IMR-90 (cell line): ENCODE data around the gene CSAD. TPM values are rescaled to one million over a fixed set of nuclear protein-coding genes. Genes with fewer than 3 reads are reported as not detected.

Experiments
- ATAC-seq: fragments of 200-7000 bp; cut with Tn5 transposase; 2 replicates; pipeline ENCODE4 v1.9.1; 2020; ENCODE audit warnings: low read depth, mild to moderate bottlenecking, moderate library complexity
- BruUV-seq: library from RNA; stranded (reverse); fragments of 400-500 nt; replicated peaks from 2 replicates; lab custom pipeline; 2021; lab: Mats Ljungman, UMichigan
- CTCF ChIA-PET: fragments of 300-600 bp; formaldehyde crosslinking; extraction: SDS; loops from one replicate; lab custom pipeline; 2021; ENCODE audit warnings: antibody characterized with exemption; lab: Yijun Ruan, JAX
- POLR2A ChIA-PET: fragments of 300-600 bp; sonication (Branson Sonifier 250); formaldehyde crosslinking; loops from one replicate; lab custom pipeline; 2022; ENCODE audit warnings: antibody characterized with exemption; ENCODE audit not compliant: unreplicated experiment; lab: Charles Lee
- DNase-seq: peaks from one replicate; pipeline ENCODE4 v3.0.0; 2013
- H2AFZ ChIP-seq: replicated peaks from 2 replicates; pipeline ENCODE3; 2013; ENCODE audit warnings: low read length, mild to moderate bottlenecking; ENCODE audit not compliant: poor library complexity
- H2AK5ac ChIP-seq: 2 replicates; pipeline ENCODE4 v1.6.1; 2013; ENCODE audit warnings: low read depth, low read length, inconsistent platforms
- H2AK9ac ChIP-seq: replicated peaks from 2 replicates; pipeline ENCODE3; 2013; ENCODE audit warnings: mild to moderate bottlenecking, low read depth, low read length, moderate library complexity; ENCODE audit not compliant: poor library complexity
- H2BK120ac ChIP-seq: 2 replicates; pipeline ENCODE4 v1.6.1; 2013; ENCODE audit warnings: low read depth, low read length, inconsistent platforms
- H2BK15ac ChIP-seq: 3 replicates; pipeline ENCODE4 v1.6.1; 2013; ENCODE audit warnings: low read depth, low read length, inconsistent platforms
- H2BK20ac ChIP-seq: 2 replicates; pipeline ENCODE4 v1.6.1; 2013; ENCODE audit warnings: low read depth, mild to moderate bottlenecking, inconsistent platforms, low read length, moderate library complexity
- H2BK5ac ChIP-seq: 2 replicates; pipeline ENCODE4 v1.6.1; 2013; ENCODE audit warnings: mild to moderate bottlenecking, low read depth, low read length, inconsistent platforms; ENCODE audit not compliant: poor library complexity, severe bottlenecking
- H3K14ac ChIP-seq: replicated peaks from 2 replicates; pipeline ENCODE4 v1.6.1; 2013; ENCODE audit warnings: low read depth, low read length, inconsistent platforms
- H3K18ac ChIP-seq: 2 replicates; pipeline ENCODE4 v1.6.1; 2013; ENCODE audit warnings: low read depth, low read length, control low read depth
- H3K23ac ChIP-seq: 2 replicates; pipeline ENCODE4 v1.6.1; 2013; ENCODE audit warnings: low read depth, low read length, inconsistent platforms
- H3K27ac ChIP-seq: 2 replicates; pipeline ENCODE4 v1.5.1; 2013; ENCODE audit warnings: mild to moderate bottlenecking, control low read depth, low read length; ENCODE audit not compliant: insufficient read depth
- H3K27me3 ChIP-seq: 2 replicates; pipeline ENCODE4 v1.6.1; 2013; ENCODE audit warnings: low read length; ENCODE audit not compliant: control insufficient read depth, insufficient read depth
- H3K36me3 ChIP-seq: 2 replicates; pipeline ENCODE4 v1.6.1; 2013; ENCODE audit warnings: low read length, mixed read lengths; ENCODE audit not compliant: control insufficient read depth, insufficient read depth
- H3K4ac ChIP-seq: 2 replicates; pipeline ENCODE4 v1.6.1; 2013; ENCODE audit warnings: low read depth, low read length, inconsistent platforms
- H3K4me1 ChIP-seq: 2 replicates; pipeline ENCODE4 v1.6.1; 2013; ENCODE audit warnings: low read length, mixed read lengths; ENCODE audit not compliant: control insufficient read depth, insufficient read depth
- H3K4me2 ChIP-seq: 2 replicates; pipeline ENCODE4 v1.6.1; 2013; ENCODE audit warnings: low read depth, mild to moderate bottlenecking, control low read depth, low read length, moderate library complexity
- H3K4me3 ChIP-seq: 2 replicates; pipeline ENCODE4 v1.5.1; 2013; ENCODE audit warnings: low read depth, mild to moderate bottlenecking, control low read depth, low read length, moderate library complexity; ENCODE audit not compliant: insufficient read depth
- H3K56ac ChIP-seq: 2 replicates; pipeline ENCODE4 v1.6.1; 2013; ENCODE audit warnings: low read length, inconsistent platforms; ENCODE audit not compliant: insufficient read depth; ENCODE audit errors: extremely low read depth
- H3K79me1 ChIP-seq, 2 experiments: 2 replicates each; pipeline ENCODE4 v1.6.1; 2013; ENCODE audit warnings: low read length in 2 of 2, inconsistent platforms in 1 of 2, low read depth in 1 of 2
- H3K9ac ChIP-seq: 2 replicates; pipeline ENCODE4 v1.6.1; 2013; ENCODE audit warnings: low read depth, low read length, control low read depth
- H3K9me1 ChIP-seq: 2 replicates; pipeline ENCODE4 v1.6.1; 2013; ENCODE audit warnings: low read length, inconsistent platforms; ENCODE audit not compliant: insufficient read depth
- H3K9me3 ChIP-seq: 2 replicates; pipeline ENCODE4 v1.6.1; 2013; ENCODE audit warnings: low read length; ENCODE audit not compliant: control insufficient read depth, insufficient read depth
- H4K20me1 ChIP-seq: 2 replicates; pipeline ENCODE4 v1.6.1; 2013; ENCODE audit warnings: low read length, inconsistent platforms; ENCODE audit not compliant: insufficient read depth
- H4K5ac ChIP-seq: 2 replicates; pipeline ENCODE4 v1.6.1; 2013; ENCODE audit warnings: mild to moderate bottlenecking, low read depth, low read length, control low read depth
- H4K8ac ChIP-seq, 2 experiments: 2 replicates each; pipeline ENCODE4 v1.6.1; 2013; ENCODE audit warnings: low read depth in 2 of 2, low read length in 2 of 2, control low read depth in 1 of 2, inconsistent platforms in 1 of 2
- H4K91ac ChIP-seq: 2 replicates; pipeline ENCODE4 v1.6.1; 2013; ENCODE audit warnings: low read depth, low read length, inconsistent platforms; ENCODE audit not compliant: insufficient read depth
- BHLHE40 ChIP-seq: fragments of 150-350 bp; IDR thresholded peaks from 2 replicates; pipeline ENCODE4 v1.6.1; 2016; ENCODE audit warnings: mild to moderate bottlenecking, low read depth, low read length
- CEBPB ChIP-seq: IDR thresholded peaks from 2 replicates; pipeline ENCODE4 v1.6.1; 2012; ENCODE audit warnings: low read depth, low read length, improper control_type of control experiment
- FOS ChIP-seq: fragments of 150-350 bp; IDR thresholded peaks from 2 replicates; pipeline ENCODE4 v1.6.1; 2016; ENCODE audit warnings: low read depth, low read length
- MAFK ChIP-seq: IDR thresholded peaks from 2 replicates; pipeline ENCODE4 v1.6.1; 2012; ENCODE audit warnings: low read depth, low read length, improper control_type of control experiment
- MAZ ChIP-seq: IDR thresholded peaks from 2 replicates; pipeline ENCODE4 v1.6.1; 2012; ENCODE audit warnings: low read depth, mild to moderate bottlenecking, low read length, improper control_type of control experiment, moderate library complexity, borderline replicate concordance
- MXI1 ChIP-seq: IDR thresholded peaks from 2 replicates; pipeline ENCODE4 v1.6.1; 2012; ENCODE audit warnings: low read depth, mild to moderate bottlenecking, low read length, moderate library complexity, borderline replicate concordance
- NFE2L2 ChIP-seq: fragments of 150-350 bp; IDR thresholded peaks from 2 replicates; pipeline ENCODE4 v1.6.1; 2016; ENCODE audit warnings: low read depth, mild to moderate bottlenecking, low read length
- POLR2A ChIP-seq: IDR thresholded peaks from 2 replicates; pipeline ENCODE4 v1.6.1; 2012; ENCODE audit warnings: mild to moderate bottlenecking, low read depth, low read length
- RAD21 ChIP-seq: IDR thresholded peaks from 2 replicates; pipeline ENCODE4 v1.6.1; 2012; ENCODE audit warnings: low read length, improper control_type of control experiment
- RCOR1 ChIP-seq: IDR thresholded peaks from 2 replicates; pipeline ENCODE4 v1.6.1; 2012; ENCODE audit warnings: mild to moderate bottlenecking, low read length, improper control_type of control experiment; ENCODE audit not compliant: insufficient replicate concordance
- RFX5 ChIP-seq: IDR thresholded peaks from 2 replicates; pipeline ENCODE4 v1.8.0; 2012; ENCODE audit warnings: low read depth, mild to moderate bottlenecking, low read length, moderate library complexity
- SMC3 ChIP-seq: fragments of 150-350 bp; IDR thresholded peaks from 2 replicates; pipeline ENCODE4 v1.6.1; 2016; ENCODE audit warnings: low read depth, mild to moderate bottlenecking, antibody characterized with exemption, low read length, moderate library complexity
- USF2 ChIP-seq: fragments of 150-350 bp; IDR thresholded peaks from 2 replicates; pipeline ENCODE4 v1.6.1; 2017; ENCODE audit warnings: mild to moderate bottlenecking, antibody characterized with exemption, low read length, low read depth
- WGBS, 2 experiments: methylation state at CpG; one replicate each; pipeline versions ENCODE4 v1.1.5 to v1.1.7; 2013; ENCODE audit warnings: missing lambda C conversion rate in 2 of 2; ENCODE audit not compliant: insufficient read length in 1 of 2; ENCODE audit errors: extremely low coverage in 2 of 2; 5-methylcytosine and 5-hydroxymethylcytosine counted together
- dilution Hi-C: fragments of 300-500 bp; cut with HindIII; formaldehyde crosslinking; loops from one replicate; pipeline ENCODE4 v1.14.3; 2018; ENCODE audit warnings: low sequenced_read_pairs; ENCODE audit not compliant: unreplicated experiment
- in situ Hi-C: fragments of 300-500 bp; cut with MboI; formaldehyde crosslinking; loops from 3 replicates; pipeline ENCODE4 v1.14.3; 2019; ENCODE audit warnings: low sequenced_read_pairs, inconsistent platforms, mixed read lengths
- intact Hi-C: fragments of 100-400 bp; cut with micrococcal nuclease; formaldehyde crosslinking; loops from 2 replicates; pipeline ENCODE4 v1.10.0; 2022
- polyA plus RNA-seq, 3 experiments: library from polyadenylated mRNA; depleted of rRNA; stranded (reverse); fragments of >200 nt; gene quantifications; 2 replicates each; pipeline ENCODE4 v1.2.3, GENCODE V29; 2012; ENCODE audit warnings: low replicate concordance in 1 of 3
- total RNA-seq: library from RNA; depleted of rRNA; stranded (reverse); fragments of >200 nt; gene quantifications from 2 replicates; pipeline ENCODE4 v1.2.3, GENCODE V29; 2012
- TF ChIP-seq, protein P1 (sequence below): conservative IDR thresholded peaks from 2 replicates; pipeline ENCODE4 v1.5.1; 2012; ENCODE audit warnings: mild to moderate bottlenecking, low read depth, low read length, improper control_type of control experiment
- TF ChIP-seq, protein P2 (sequence below): fragments of 150-350 bp; IDR thresholded peaks from 2 replicates; pipeline ENCODE4 v1.6.1; 2016; ENCODE audit warnings: low read depth, mild to moderate bottlenecking, low read length, moderate library complexity, borderline replicate concordance

CSAD gene
- total and polyA plus RNA-seq, 2 of the 4 experiments (the other 2 are of a cell fraction): 5.4 to 45.6 TPM

GRCh38 chr12:53225635-53226424, 45.1 kb upstream of the CSAD start:
- Histone ChIP-seq H3K27ac (no peak overlapping the region), H4K5ac (no peak overlapping the region), H2AK5ac (no peak overlapping the region; the same call in 1 of the 2 replicates), H3K9me3 (no peaks in the 10 kb centered on the region), H3K9me1 (peaks cover 28% of the 10 kb centered on the region), H3K18ac (no peak overlapping the region), H2AFZ (no peak overlapping the region), H2BK120ac (no peak overlapping the region), H3K14ac (no peak overlapping the region), H3K4me1 (peaks cover 32% of the 10 kb centered on the region), H2BK5ac (no peak overlapping the region), H4K91ac (no peak overlapping the region), H3K4me3 (no peak overlapping the region), H3K9ac (no peak overlapping the region), H3K27me3 (no peaks in the 10 kb centered on the region), H3K56ac (no peak overlapping the region), H3K4ac (no peak overlapping the region), H4K8ac (no peak overlapping the region), H2BK20ac (no peak overlapping the region), H4K20me1 (no peaks in the 10 kb centered on the region; the same call in 1 of the 2 replicates), H3K36me3 (peaks cover 4% of the 10 kb centered on the region; the same call in 1 of the 2 replicates), H2AK9ac (no peak overlapping the region), H3K4me2 (no peak overlapping the region), H3K79me1 (peaks cover 0 to 40% of the 10 kb centered on the region in 2 experiments; a peak in 2 of 4 replicates), H3K23ac (no peak overlapping the region), H2BK15ac (no peak overlapping the region)
- CTCF ChIA-PET: no interaction called here
- POLR2A ChIA-PET: no interaction called here
- BruUV-seq: no TSS peak
- in situ Hi-C loops: no loop called here
- intact Hi-C loops: no loop called here
- dilution Hi-C loops: no loop called here
- ATAC-seq: no peak
- WGBS, 2 experiments: no CpG with 5 or more reads among the region's 10 CpGs
- no peak for DNase-seq
- TF ChIP-seq, protein P1, sequence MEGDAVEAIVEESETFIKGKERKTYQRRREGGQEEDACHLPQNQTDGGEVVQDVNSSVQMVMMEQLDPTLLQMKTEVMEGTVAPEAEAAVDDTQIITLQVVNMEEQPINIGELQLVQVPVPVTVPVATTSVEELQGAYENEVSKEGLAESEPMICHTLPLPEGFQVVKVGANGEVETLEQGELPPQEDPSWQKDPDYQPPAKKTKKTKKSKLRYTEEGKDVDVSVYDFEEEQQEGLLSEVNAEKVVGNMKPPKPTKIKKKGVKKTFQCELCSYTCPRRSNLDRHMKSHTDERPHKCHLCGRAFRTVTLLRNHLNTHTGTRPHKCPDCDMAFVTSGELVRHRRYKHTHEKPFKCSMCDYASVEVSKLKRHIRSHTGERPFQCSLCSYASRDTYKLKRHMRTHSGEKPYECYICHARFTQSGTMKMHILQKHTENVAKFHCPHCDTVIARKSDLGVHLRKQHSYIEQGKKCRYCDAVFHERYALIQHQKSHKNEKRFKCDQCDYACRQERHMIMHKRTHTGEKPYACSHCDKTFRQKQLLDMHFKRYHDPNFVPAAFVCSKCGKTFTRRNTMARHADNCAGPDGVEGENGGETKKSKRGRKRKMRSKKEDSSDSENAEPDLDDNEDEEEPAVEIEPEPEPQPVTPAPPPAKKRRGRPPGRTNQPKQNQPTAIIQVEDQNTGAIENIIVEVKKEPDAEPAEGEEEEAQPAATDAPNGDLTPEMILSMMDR: no peak
- TF ChIP-seq RCOR1: no peak
- no peak for TF ChIP-seq MXI1
- TF ChIP-seq, protein P2, sequence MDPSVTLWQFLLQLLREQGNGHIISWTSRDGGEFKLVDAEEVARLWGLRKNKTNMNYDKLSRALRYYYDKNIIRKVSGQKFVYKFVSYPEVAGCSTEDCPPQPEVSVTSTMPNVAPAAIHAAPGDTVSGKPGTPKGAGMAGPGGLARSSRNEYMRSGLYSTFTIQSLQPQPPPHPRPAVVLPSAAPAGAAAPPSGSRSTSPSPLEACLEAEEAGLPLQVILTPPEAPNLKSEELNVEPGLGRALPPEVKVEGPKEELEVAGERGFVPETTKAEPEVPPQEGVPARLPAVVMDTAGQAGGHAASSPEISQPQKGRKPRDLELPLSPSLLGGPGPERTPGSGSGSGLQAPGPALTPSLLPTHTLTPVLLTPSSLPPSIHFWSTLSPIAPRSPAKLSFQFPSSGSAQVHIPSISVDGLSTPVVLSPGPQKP: no peak
- no peak for TF ChIP-seq USF2
- no peak for TF ChIP-seq NFE2L2
- no peak for TF ChIP-seq CEBPB
- TF ChIP-seq MAFK: no peak
- TF ChIP-seq POLR2A: no peak
- TF ChIP-seq SMC3: no peak
- no peak for TF ChIP-seq BHLHE40
- TF ChIP-seq RAD21: no peak
- no peak for TF ChIP-seq RFX5
- no peak for TF ChIP-seq FOS
- TF ChIP-seq MAZ: no peak
